Tibial nerve (tissue), 4 donors: Measurements from ENCODE around the gene CUEDC1.

Source experiments
- EP300 ChIP-seq, 2 donors: sonication (generic); formaldehyde crosslinking; IDR thresholded peaks; one replicate each; pipeline ENCODE4 v1.6.1; 2017; ENCODE audit warnings: antibody characterized with exemption in 2 of 2, mild to moderate bottlenecking in 1 of 2
- POLR2A ChIP-seq, 2 donors: fragments of 450-650 bp; IDR thresholded peaks; one replicate each; pipeline ENCODE4 v1.6.1; 2017; ENCODE audit warnings: antibody characterized with exemption in 2 of 2, mild to moderate bottlenecking in 2 of 2, moderate library complexity in 2 of 2
- TF ChIP-seq, protein P1 (sequence below), 5 experiments: fragments of 200-600 bp in 3 of 5; fragments of 450-650 bp in 2 of 5; sonication (generic) in 3 of 5; IDR thresholded peaks; one replicate each; pipeline ENCODE4 v1.5.1; 2016 to 2019; ENCODE audit warnings: antibody characterized with exemption in 5 of 5, mild to moderate bottlenecking in 3 of 5, moderate library complexity in 2 of 5

DNA sequence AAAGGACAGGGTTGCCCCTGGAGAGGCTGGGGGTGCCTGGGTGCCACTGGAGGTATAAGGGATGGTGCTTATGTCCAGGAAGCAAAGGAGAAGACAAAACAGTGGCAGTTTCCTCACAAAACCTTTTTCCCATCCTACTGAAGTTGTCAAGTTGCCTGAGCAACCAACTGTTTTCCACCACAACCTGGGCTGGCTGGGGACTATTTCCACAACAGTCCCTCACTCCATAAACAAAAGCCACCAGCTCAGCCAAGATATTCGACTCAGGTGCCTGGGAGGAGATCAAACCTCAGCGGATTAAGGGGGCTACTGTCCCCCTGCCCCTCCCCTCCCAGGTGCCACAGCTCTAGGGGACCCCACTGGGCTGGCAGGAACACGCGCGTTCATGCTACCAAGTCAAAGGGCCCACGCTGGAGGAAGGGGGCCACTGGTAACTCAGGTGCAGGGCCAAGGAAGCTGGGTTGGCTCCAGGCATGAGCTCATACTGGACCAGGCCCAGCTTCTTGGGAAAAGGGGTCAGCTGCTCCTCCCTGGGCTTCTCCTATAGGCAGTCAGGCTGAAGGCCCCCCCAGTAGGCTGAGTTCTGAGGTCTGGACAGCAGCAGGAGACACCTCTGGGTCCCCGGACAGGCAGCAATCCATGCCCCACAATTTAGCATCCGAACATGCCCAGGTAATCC is 59.7 kb downstream of the CUEDC1 start:
- TF ChIP-seq, protein P1, sequence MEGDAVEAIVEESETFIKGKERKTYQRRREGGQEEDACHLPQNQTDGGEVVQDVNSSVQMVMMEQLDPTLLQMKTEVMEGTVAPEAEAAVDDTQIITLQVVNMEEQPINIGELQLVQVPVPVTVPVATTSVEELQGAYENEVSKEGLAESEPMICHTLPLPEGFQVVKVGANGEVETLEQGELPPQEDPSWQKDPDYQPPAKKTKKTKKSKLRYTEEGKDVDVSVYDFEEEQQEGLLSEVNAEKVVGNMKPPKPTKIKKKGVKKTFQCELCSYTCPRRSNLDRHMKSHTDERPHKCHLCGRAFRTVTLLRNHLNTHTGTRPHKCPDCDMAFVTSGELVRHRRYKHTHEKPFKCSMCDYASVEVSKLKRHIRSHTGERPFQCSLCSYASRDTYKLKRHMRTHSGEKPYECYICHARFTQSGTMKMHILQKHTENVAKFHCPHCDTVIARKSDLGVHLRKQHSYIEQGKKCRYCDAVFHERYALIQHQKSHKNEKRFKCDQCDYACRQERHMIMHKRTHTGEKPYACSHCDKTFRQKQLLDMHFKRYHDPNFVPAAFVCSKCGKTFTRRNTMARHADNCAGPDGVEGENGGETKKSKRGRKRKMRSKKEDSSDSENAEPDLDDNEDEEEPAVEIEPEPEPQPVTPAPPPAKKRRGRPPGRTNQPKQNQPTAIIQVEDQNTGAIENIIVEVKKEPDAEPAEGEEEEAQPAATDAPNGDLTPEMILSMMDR (IDR thresholded peaks at IDR 0.05): no peak
- TF ChIP-seq EP300 (IDR thresholded peaks at IDR 0.05): no peak
- no peak for TF ChIP-seq POLR2A (IDR thresholded peaks at IDR 0.05)
